HFF-Myc (cell line): ENCODE data around the gene MPZL1.

Source experiments
- DNase-seq: peaks from one replicate; pipeline ENCODE4 v3.0.0-alpha.2; 2011; ENCODE audit warnings: low read depth; ENCODE audit errors: extremely low read depth
- H3K4me3 ChIP-seq: replicated peaks from 2 replicates; pipeline ENCODE4 v1.5.1; 2011; ENCODE audit warnings: low read depth, mild to moderate bottlenecking, control low read depth, low read length
- TF ChIP-seq, protein P1 (sequence below): IDR thresholded peaks from 2 replicates; pipeline ENCODE4 v1.5.1; 2012; ENCODE audit warnings: mild to moderate bottlenecking, low read depth, low read length, control low read depth; ENCODE audit errors: missing control alignments

Gene MPZL1

GRCh38 chr1:167781558-167781957 lies 59.8 kb downstream of the MPZL1 start:
- TF ChIP-seq, protein P1, sequence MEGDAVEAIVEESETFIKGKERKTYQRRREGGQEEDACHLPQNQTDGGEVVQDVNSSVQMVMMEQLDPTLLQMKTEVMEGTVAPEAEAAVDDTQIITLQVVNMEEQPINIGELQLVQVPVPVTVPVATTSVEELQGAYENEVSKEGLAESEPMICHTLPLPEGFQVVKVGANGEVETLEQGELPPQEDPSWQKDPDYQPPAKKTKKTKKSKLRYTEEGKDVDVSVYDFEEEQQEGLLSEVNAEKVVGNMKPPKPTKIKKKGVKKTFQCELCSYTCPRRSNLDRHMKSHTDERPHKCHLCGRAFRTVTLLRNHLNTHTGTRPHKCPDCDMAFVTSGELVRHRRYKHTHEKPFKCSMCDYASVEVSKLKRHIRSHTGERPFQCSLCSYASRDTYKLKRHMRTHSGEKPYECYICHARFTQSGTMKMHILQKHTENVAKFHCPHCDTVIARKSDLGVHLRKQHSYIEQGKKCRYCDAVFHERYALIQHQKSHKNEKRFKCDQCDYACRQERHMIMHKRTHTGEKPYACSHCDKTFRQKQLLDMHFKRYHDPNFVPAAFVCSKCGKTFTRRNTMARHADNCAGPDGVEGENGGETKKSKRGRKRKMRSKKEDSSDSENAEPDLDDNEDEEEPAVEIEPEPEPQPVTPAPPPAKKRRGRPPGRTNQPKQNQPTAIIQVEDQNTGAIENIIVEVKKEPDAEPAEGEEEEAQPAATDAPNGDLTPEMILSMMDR = no peak
- no peak overlapping the region for H3K4me3 ChIP-seq
- no peak for DNase-seq

DNA sequence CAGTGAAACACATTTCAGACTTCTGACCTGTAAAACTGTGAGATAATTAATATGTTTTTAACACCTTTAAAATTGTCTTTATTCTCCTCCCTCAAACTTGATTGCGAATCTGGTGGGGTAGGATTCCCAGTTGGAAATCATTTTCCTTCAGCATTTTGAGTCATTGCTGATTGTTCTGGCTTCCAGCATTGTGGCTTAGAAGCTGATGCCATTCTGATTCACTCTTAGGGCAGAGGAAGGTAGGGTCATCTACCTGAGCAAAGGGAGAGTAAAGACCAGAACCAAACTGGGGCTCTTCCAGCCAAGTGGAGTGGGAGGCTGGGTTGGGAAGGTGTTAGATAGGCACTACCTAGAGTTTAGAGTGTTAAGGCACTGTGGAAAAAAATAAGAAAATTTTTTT lies 61.2 kb downstream of the MPZL1 start:
- no peak for DNase-seq
- H3K4me3 ChIP-seq = no peak overlapping the region
- TF ChIP-seq, protein P1 = no peak

DNA sequence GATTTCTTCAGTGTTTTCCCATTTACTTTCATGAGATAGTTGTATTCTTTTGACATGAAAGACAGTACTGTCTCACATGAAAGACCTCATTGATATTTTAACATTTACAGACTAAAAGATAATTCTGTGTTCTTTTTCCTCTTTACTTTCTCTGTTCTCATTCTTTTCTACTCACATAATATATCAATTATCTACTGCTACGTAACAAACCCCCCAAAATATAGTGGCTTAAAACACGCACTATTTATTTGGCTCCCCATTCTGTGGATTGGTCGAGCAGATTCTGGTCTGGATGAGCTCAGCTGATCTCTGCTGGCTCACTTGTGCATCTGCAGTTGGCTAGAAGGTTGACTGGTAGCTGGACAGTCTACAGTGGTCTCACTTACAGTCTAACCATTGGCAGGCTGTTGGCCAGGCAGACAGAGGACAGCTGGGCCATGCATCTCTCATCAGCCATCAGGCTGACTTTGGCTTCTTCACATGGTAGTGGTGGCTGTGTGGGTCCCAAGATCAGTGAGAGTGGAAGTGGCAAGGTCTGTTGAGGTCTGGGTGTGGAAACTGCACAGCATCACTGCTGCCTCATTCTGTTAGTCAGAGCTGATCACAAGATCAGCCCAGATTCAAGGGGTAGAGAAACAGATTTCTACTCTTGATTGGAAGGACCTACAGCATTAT lies 63.2 kb downstream of the MPZL1 start:
- H3K4me3 ChIP-seq = no peak overlapping the region
- TF ChIP-seq, protein P1 = no peak
- DNase-seq = no peak

DNA sequence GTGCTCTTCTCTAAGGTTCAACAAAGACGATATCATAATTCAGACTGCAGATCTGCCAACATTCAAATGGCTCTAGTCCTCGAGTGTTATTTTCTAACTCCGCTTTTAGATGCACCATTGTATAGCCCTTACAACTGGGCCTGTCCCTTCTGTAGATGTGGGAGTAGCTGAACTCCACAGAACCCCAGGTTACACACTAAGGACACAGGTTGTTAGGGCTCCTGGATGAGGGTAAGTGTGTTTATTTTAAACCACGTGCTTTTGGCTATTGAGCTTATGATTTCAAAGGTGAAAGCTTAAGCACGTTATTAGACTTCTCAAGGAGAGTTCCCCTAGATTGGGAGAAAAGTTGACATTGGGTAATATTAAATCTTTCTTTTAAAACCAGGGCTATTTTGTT lies 64.7 kb downstream of the MPZL1 start:
- TF ChIP-seq, protein P1 = no peak
- H3K4me3 ChIP-seq = no peak overlapping the region
- no peak for DNase-seq

GRCh38 chr1:167789501-167789900 lies 67.7 kb downstream of the MPZL1 start:
- no peak overlapping the region for H3K4me3 ChIP-seq
- no peak for DNase-seq
- TF ChIP-seq, protein P1 = no peak

- DNase-seq = no peak
- H3K4me3 ChIP-seq = no peak overlapping the region
- TF ChIP-seq, protein P1 = no peak
Measured at GRCh38 chr1:167790117-167790516, 68.3 kb downstream of the MPZL1 start.
